ENCODE measurements around the gene NUMB. TPM values are rescaled to one million over a fixed set of nuclear protein-coding genes. Genes with fewer than 3 reads are reported as not detected.

Gene NUMB
- total RNA-seq, 1 donor from 2014 or later, result 53.4 TPM

GRCh38 chr14:73287071-73287470 lies 171.3 kb downstream of the NUMB start:
- Mint-ChIP-seq H3K4me3 (no peak overlapping the region), H3K27ac (no peak overlapping the region), H3K27me3 (ENCODE audit: insufficient read depth) (no peaks in the 10 kb centered on the region), H3K9me3 (no peaks in the 10 kb centered on the region), H3K4me1 (ENCODE audit: low read depth) (peaks cover 30% of the 10 kb centered on the region), H3K36me3 (ENCODE audit: low read depth) (peaks cover 40% of the 10 kb centered on the region)
- intact Hi-C loops (cut with micrococcal nuclease), result no loop called here
- DNase-seq (ENCODE audit: low spot score), result no peak

- Mint-ChIP-seq H3K4me3 (no peak overlapping the region), H3K27ac (no peak overlapping the region), H3K27me3 (ENCODE audit: insufficient read depth) (no peaks in the 10 kb centered on the region), H3K36me3 (ENCODE audit: low read depth) (peaks cover 41% of the 10 kb centered on the region), H3K4me1 (ENCODE audit: low read depth) (peaks cover 29% of the 10 kb centered on the region), H3K9me3 (no peaks in the 10 kb centered on the region)
- DNase-seq (ENCODE audit: low spot score), result no peak
- intact Hi-C loops (cut with micrococcal nuclease), result no loop called here
Measured at GRCh38 chr14:73286598-73286997, 171.7 kb downstream of the NUMB start.

GRCh38 chr14:73285979-73286378 lies 172.4 kb downstream of the NUMB start:
- intact Hi-C loops (cut with micrococcal nuclease), result no loop called here
- Mint-ChIP-seq H3K27me3 (ENCODE audit: insufficient read depth) (no peaks in the 10 kb centered on the region), H3K4me1 (ENCODE audit: low read depth) (peaks cover 28% of the 10 kb centered on the region), H3K4me3 (no peak overlapping the region), H3K9me3 (no peaks in the 10 kb centered on the region), H3K27ac (no peak overlapping the region), H3K36me3 (ENCODE audit: low read depth) (peaks cover 43% of the 10 kb centered on the region)
- DNase-seq (ENCODE audit: low spot score), result no peak

GRCh38 chr14:73283608-73284379 lies 174.6 kb downstream of the NUMB start:
- Mint-ChIP-seq H3K27me3 (ENCODE audit: insufficient read depth) (no peaks in the 10 kb centered on the region), H3K9me3 (no peaks in the 10 kb centered on the region), H3K4me3 (no peak overlapping the region), H3K36me3 (ENCODE audit: low read depth) (peaks cover 43% of the 10 kb centered on the region), H3K27ac (no peak overlapping the region), H3K4me1 (ENCODE audit: low read depth) (peaks cover 6% of the 10 kb centered on the region)
- intact Hi-C loops (cut with micrococcal nuclease), result no loop called here
- no peak for DNase-seq (ENCODE audit: low spot score)

GRCh38 chr14:73280903-73281302 lies 177.4 kb downstream of the NUMB start:
- intact Hi-C loops (cut with micrococcal nuclease), result no loop called here
- Mint-ChIP-seq H3K4me1 (ENCODE audit: low read depth) (peaks cover 6% of the 10 kb centered on the region), H3K4me3 (no peak overlapping the region), H3K27ac (no peak overlapping the region), H3K27me3 (ENCODE audit: insufficient read depth) (no peaks in the 10 kb centered on the region), H3K9me3 (no peaks in the 10 kb centered on the region), H3K36me3 (ENCODE audit: low read depth) (peaks cover 51% of the 10 kb centered on the region)
- DNase-seq (ENCODE audit: low spot score), result no peak

GRCh38 chr14:73277376-73277775 lies 181.0 kb downstream of the NUMB start:
- H3K27ac Mint-ChIP-seq, result no peak overlapping the region
- H3K4me1 Mint-ChIP-seq (ENCODE audit: low read depth), result peaks cover 6% of the 10 kb centered on the region
- H3K27me3 Mint-ChIP-seq (ENCODE audit: insufficient read depth), result no peaks in the 10 kb centered on the region
- intact Hi-C loops (cut with micrococcal nuclease), result no loop called here
- H3K36me3 Mint-ChIP-seq (ENCODE audit: low read depth), result peaks cover 32% of the 10 kb centered on the region
- DNase-seq (ENCODE audit: low spot score), result no peak
- no peaks in the 10 kb centered on the region for H3K9me3 Mint-ChIP-seq
- H3K4me3 Mint-ChIP-seq, result no peak overlapping the region

GRCh38 chr14:73276836-73277235 lies 181.5 kb downstream of the NUMB start:
- DNase-seq (ENCODE audit: low spot score), result no peak
- peaks cover 31% of the 10 kb centered on the region for H3K36me3 Mint-ChIP-seq (ENCODE audit: low read depth)
- no peak overlapping the region for H3K4me3 Mint-ChIP-seq
- H3K27me3 Mint-ChIP-seq (ENCODE audit: insufficient read depth), result peaks cover 1% of the 10 kb centered on the region
- H3K4me1 Mint-ChIP-seq (ENCODE audit: low read depth), result peaks cover 2% of the 10 kb centered on the region
- no peaks in the 10 kb centered on the region for H3K9me3 Mint-ChIP-seq
- no peak overlapping the region for H3K27ac Mint-ChIP-seq
- intact Hi-C loops (cut with micrococcal nuclease), result no loop called here

- Mint-ChIP-seq H3K36me3 (ENCODE audit: low read depth) (peaks cover 15% of the 10 kb centered on the region), H3K9me3 (no peaks in the 10 kb centered on the region), H3K27ac (no peak overlapping the region), H3K4me3 (no peak overlapping the region), H3K4me1 (ENCODE audit: low read depth) (peaks cover 9% of the 10 kb centered on the region), H3K27me3 (ENCODE audit: insufficient read depth) (peaks cover 2% of the 10 kb centered on the region)
- DNase-seq (ENCODE audit: low spot score), result no peak
- intact Hi-C loops (cut with micrococcal nuclease), result no loop called here
Measured at GRCh38 chr14:73273799-73274198, 184.5 kb downstream of the NUMB start.

GRCh38 chr14:73272393-73272792 lies 186.0 kb downstream of the NUMB start:
- Mint-ChIP-seq H3K27me3 (ENCODE audit: insufficient read depth) (peaks cover 2% of the 10 kb centered on the region), H3K27ac (no peak overlapping the region), H3K4me1 (ENCODE audit: low read depth) (peaks cover 9% of the 10 kb centered on the region), H3K9me3 (no peaks in the 10 kb centered on the region), H3K36me3 (ENCODE audit: low read depth) (peaks cover 15% of the 10 kb centered on the region), H3K4me3 (no peak overlapping the region)
- intact Hi-C loops (cut with micrococcal nuclease), result no loop called here
- no peak for DNase-seq (ENCODE audit: low spot score)

- intact Hi-C loops (cut with micrococcal nuclease), result no loop called here
Measured at GRCh38 chr14:73269729-73270531, 188.4 kb downstream of the NUMB start.

GRCh38 chr14:73267474-73267873 lies 190.9 kb downstream of the NUMB start:
- intact Hi-C loops (cut with micrococcal nuclease), result no loop called here
- H3K4me1 Mint-ChIP-seq (ENCODE audit: low read depth), result peaks cover 9% of the 10 kb centered on the region
- DNase-seq (ENCODE audit: low spot score), result no peak
- peaks cover 2% of the 10 kb centered on the region for H3K36me3 Mint-ChIP-seq (ENCODE audit: low read depth)
- peaks cover 2% of the 10 kb centered on the region for H3K27me3 Mint-ChIP-seq (ENCODE audit: insufficient read depth)
- H3K4me3 Mint-ChIP-seq, result no peak overlapping the region
- no peaks in the 10 kb centered on the region for H3K9me3 Mint-ChIP-seq
- no peak overlapping the region for H3K27ac Mint-ChIP-seq

More at GRCh38 chr14:73269729-73270531, 188.4 kb downstream of the NUMB start:
- Mint-ChIP-seq H3K27ac (no peak overlapping the region), H3K4me1 (ENCODE audit: low read depth) (peaks cover 9% of the 10 kb centered on the region), H3K27me3 (ENCODE audit: insufficient read depth) (peaks cover 2% of the 10 kb centered on the region), H3K9me3 (no peaks in the 10 kb centered on the region), H3K4me3 (peak overlapping the region; percentile 20), H3K36me3 (ENCODE audit: low read depth) (peaks cover 2% of the 10 kb centered on the region)
- DNase-seq (ENCODE audit: low spot score), result no peak

- intact Hi-C loops (cut with micrococcal nuclease), result no loop called here
- Mint-ChIP-seq H3K4me1 (ENCODE audit: low read depth) (peaks cover 9% of the 10 kb centered on the region), H3K27ac (no peak overlapping the region), H3K27me3 (ENCODE audit: insufficient read depth) (peaks cover 1% of the 10 kb centered on the region), H3K4me3 (no peak overlapping the region), H3K36me3 (ENCODE audit: low read depth) (no peaks in the 10 kb centered on the region), H3K9me3 (no peaks in the 10 kb centered on the region)
- DNase-seq (ENCODE audit: low spot score), result no peak
Measured at GRCh38 chr14:73266317-73266716, 192.0 kb downstream of the NUMB start.

- H3K4me1 Mint-ChIP-seq (ENCODE audit: low read depth), result peaks cover 6% of the 10 kb centered on the region
Measured at GRCh38 chr14:73265721-73266046, 192.7 kb downstream of the NUMB start.

More at GRCh38 chr14:73265721-73266046, 192.7 kb downstream of the NUMB start:
- Mint-ChIP-seq H3K27ac (no peak overlapping the region), H3K9me3 (no peaks in the 10 kb centered on the region), H3K27me3 (ENCODE audit: insufficient read depth) (peaks cover 1% of the 10 kb centered on the region), H3K36me3 (ENCODE audit: low read depth) (no peaks in the 10 kb centered on the region), H3K4me3 (no peak overlapping the region)
- no peak for DNase-seq (ENCODE audit: low spot score)
- intact Hi-C loops (cut with micrococcal nuclease), result no loop called here
